Neutrophil (primary cell): ENCODE data around the gene THSD7B.

Experiments
- H3K27ac ChIP-seq: fragments of 200-600 bp; sonication (generic); 2 replicates; pipeline ENCODE4 v1.5.1; 2016; ENCODE audit warnings: mild to moderate bottlenecking, moderate library complexity
- H3K27me3 ChIP-seq: fragments of 200-600 bp; sonication (generic); 2 replicates; pipeline ENCODE4 v1.6.0; 2016; ENCODE audit warnings: mild to moderate bottlenecking
- H3K36me3 ChIP-seq: fragments of 200-600 bp; sonication (generic); 2 replicates; pipeline ENCODE4 v1.5.1; 2017
- H3K4me1 ChIP-seq, 2 experiments: fragments of 200-600 bp in 1 of 2; sonication (generic) in 1 of 2; 1 replicate in 1 of 2; 2 replicates in 1 of 2; pipeline versions ENCODE4 v1.5.1 to v1.6.1; 2013 to 2016; ENCODE audit warnings: low read depth in 1 of 2, low read length in 1 of 2, mild to moderate bottlenecking in 1 of 2, moderate library complexity in 1 of 2; ENCODE audit not compliant: control insufficient read depth in 1 of 2, insufficient read depth in 1 of 2
- H3K4me3 ChIP-seq, 2 experiments: fragments of 200-600 bp in 1 of 2; sonication (generic) in 1 of 2; 1 replicate in 1 of 2; 2 replicates in 1 of 2; pipeline ENCODE4 v1.5.1; 2013 to 2016; ENCODE audit warnings: low read depth in 1 of 2, low read length in 1 of 2, mild to moderate bottlenecking in 1 of 2, moderate library complexity in 1 of 2
- H3K9me3 ChIP-seq: fragments of 200-600 bp; sonication (generic); 2 replicates; pipeline ENCODE4 v1.5.1; 2016
- TF ChIP-seq, protein P1 (sequence below): fragments of 200-600 bp; sonication (generic); IDR thresholded peaks from 2 replicates; pipeline ENCODE4 v1.5.1; 2016; ENCODE audit warnings: antibody characterized with exemption

Gene THSD7B

DNA sequence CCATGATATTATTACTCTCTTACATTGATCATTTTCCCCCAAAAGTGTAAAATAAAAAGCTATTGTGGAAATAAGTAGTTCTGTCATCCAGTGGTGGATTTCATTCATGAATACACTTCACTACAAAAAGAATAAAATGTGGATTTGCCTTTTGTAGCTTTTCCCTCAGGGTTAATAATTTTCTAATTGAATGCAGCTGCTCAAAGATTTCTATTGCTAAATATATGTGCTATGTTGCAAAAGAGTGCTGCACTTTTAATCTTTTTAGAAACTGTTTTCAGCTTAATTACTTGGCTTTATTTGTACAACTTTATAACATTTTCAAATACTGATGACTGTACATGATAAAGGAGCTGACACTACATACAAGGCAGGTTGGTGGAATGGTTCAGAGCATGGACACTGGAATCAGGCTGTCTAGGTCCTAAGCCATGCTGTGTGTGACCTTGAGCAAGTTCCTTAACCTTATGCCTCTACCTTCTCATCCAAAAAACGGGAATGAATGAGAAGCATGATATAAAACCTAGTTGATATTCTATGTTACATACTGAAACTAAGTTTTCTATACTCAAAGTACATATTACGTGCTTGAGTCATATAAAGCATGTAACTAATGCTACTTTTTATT is 128.8 kb downstream of the THSD7B start:
- no peaks in the 10 kb centered on the region for H3K4me1 ChIP-seq
- TF ChIP-seq, protein P1, sequence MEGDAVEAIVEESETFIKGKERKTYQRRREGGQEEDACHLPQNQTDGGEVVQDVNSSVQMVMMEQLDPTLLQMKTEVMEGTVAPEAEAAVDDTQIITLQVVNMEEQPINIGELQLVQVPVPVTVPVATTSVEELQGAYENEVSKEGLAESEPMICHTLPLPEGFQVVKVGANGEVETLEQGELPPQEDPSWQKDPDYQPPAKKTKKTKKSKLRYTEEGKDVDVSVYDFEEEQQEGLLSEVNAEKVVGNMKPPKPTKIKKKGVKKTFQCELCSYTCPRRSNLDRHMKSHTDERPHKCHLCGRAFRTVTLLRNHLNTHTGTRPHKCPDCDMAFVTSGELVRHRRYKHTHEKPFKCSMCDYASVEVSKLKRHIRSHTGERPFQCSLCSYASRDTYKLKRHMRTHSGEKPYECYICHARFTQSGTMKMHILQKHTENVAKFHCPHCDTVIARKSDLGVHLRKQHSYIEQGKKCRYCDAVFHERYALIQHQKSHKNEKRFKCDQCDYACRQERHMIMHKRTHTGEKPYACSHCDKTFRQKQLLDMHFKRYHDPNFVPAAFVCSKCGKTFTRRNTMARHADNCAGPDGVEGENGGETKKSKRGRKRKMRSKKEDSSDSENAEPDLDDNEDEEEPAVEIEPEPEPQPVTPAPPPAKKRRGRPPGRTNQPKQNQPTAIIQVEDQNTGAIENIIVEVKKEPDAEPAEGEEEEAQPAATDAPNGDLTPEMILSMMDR, result no peak
- H3K9me3 ChIP-seq, result no peaks in the 10 kb centered on the region
- no peak overlapping the region for H3K4me3 ChIP-seq
- no peaks in the 10 kb centered on the region for H3K36me3 ChIP-seq
- no peaks in the 10 kb centered on the region for H3K27me3 ChIP-seq
- no peak overlapping the region for H3K27ac ChIP-seq

DNA sequence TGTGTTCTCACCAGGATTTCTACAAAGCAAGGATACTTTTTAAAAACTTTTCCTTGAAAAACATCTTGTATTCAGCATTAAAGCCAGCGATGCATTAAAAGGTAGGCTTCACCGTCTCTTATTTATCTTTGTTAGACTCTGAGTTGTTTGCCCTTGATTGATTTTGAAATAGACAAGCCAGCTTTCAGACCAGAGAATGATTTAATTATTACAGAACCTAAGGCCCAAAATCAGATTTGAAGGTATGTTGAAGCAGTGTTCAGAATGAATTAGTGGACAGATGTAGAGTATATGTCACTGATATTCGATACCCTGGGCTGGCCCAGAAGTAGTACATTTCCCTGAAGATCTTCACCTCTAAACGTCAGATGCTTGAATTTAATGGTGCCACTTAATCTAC is 136.4 kb downstream of the THSD7B start:
- TF ChIP-seq, protein P1, result no peak
- no peak overlapping the region for H3K27ac ChIP-seq
- no peak overlapping the region for H3K4me3 ChIP-seq

DNA sequence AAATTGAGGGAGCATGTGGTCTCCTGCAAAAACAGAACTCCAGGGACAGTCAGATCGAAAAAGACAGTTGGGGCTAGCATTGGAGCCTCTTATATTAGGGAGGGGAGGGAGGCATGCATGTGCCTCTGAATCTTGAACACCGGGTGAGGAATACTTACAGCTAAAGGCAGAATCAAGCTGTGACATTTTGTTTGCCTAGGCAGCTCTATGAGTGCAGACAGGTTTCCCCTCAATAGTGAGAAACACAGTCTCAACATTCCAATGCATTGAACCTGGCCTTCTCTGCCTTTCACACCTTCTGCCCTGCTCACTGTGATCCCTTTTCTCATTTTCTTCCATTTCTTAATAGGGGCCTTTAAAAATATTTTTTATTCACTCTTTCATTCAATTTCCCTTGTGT is 140.4 kb downstream of the THSD7B start:
- Histone ChIP-seq H3K36me3 (no peaks in the 10 kb centered on the region), H3K27me3 (no peaks in the 10 kb centered on the region), H3K27ac (no peak overlapping the region), H3K4me1 (no peaks in the 10 kb centered on the region), H3K4me3 (no peak overlapping the region), H3K9me3 (no peaks in the 10 kb centered on the region)
- TF ChIP-seq, protein P1, result no peak

More for the DNA sequence above, 136.4 kb downstream of the THSD7B start:
- no peaks in the 10 kb centered on the region for H3K27me3 ChIP-seq
- H3K4me1 ChIP-seq, result no peaks in the 10 kb centered on the region
- H3K36me3 ChIP-seq, result no peaks in the 10 kb centered on the region
- H3K9me3 ChIP-seq, result no peaks in the 10 kb centered on the region

DNA sequence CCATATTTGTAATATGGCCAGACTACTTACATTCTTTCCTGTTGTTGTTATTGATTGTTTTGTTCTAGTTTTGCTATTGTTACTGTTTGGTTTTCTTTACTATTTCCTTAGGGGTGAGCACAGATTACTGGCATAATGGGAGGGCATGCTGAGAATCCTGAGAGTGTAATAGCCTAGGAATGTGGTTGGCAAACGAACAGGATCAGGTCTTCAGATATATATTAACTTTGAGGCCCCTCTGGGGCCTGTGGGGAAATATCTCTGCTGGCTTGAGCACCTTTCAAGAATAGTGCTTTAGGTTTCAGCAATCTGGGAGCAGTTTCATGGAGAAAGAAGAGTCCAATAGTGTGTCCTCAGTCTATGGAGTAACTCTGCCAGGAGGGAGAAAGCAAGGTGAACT is 144.4 kb downstream of the THSD7B start:
- Histone ChIP-seq H3K27me3 (no peaks in the 10 kb centered on the region), H3K27ac (no peak overlapping the region), H3K9me3 (no peaks in the 10 kb centered on the region), H3K36me3 (no peaks in the 10 kb centered on the region), H3K4me1 (no peaks in the 10 kb centered on the region), H3K4me3 (no peak overlapping the region)
- TF ChIP-seq, protein P1, result no peak

DNA sequence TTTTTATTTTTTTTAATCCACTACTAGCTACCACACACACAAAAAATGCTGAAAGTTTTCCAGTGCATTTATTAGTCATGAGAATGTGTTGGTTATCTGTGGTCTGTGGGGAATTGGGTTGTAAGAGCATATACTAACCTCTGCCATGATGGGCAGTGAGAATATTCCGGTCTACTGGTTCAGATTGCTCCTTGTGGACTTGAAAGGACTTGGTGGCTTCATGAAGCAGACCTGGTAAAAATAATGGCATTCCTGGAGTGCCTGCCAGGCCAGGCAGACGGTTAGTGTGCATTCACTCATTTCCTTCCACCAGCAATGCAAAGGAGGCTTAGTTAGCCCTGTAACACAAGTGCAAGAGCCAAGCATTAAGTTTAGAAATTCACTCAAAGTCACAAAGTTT is 150.8 kb downstream of the THSD7B start:
- TF ChIP-seq, protein P1, result no peak
- no peak overlapping the region for H3K27ac ChIP-seq
- no peaks in the 10 kb centered on the region for H3K27me3 ChIP-seq
- no peaks in the 10 kb centered on the region for H3K4me1 ChIP-seq
- H3K36me3 ChIP-seq, result no peaks in the 10 kb centered on the region
- no peak overlapping the region for H3K4me3 ChIP-seq
- no peaks in the 10 kb centered on the region for H3K9me3 ChIP-seq
